ENCODE data around the gene PDE10A. TPM values are rescaled to one million over a fixed set of nuclear protein-coding genes. Genes with fewer than 3 reads are reported as not detected.

PDE10A gene
- total and polyA plus RNA-seq, 2 of the 4 experiments (the other 2 are of a cell fraction): 3.4 to 12.4 TPM

DNA sequence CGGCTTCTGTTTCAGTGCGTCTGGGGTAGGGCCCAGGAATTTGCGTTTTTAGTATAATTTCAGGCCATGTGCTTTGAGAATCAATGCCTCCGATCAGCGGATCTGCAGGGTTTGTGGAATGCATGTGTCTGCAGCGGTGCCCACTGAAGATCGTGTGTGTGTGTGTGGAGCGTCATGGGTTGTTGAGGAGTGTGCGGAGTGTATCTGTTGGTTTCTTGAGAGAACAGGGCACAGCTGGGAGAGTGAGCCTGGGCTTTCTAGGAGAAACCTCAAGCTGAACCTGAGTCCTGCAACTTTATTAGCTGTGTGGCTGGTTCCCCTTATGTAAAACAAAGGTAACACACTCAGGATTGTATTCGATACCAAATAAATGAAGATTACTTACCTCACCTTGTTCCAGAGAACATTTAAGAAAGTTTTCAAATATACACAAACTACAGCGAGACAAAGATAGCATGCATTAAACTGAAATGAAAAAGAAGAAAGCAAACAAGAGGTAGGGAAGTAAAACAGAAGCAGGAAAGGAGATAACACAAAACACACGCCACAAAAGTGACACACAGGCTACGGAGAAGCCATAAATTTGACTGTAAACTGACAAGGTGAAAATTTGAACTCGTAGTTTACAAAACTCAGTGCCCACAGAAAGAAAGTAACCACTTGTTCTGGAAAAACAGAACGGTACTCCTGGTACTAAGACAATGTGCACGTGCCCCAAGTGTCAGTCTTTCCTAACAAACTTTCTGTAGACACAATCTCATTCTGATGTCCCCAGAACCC is 28.8 kb downstream of the PDE10A start:
- dilution Hi-C loops (cut with HindIII; ENCODE audit: low sequenced_read_pairs, unreplicated experiment): no loop called here
- H2AK9ac ChIP-seq (replicated peaks; ENCODE audit: low read depth, low read length, poor library complexity): no peak overlapping the region
- H3K56ac ChIP-seq (ENCODE audit: extremely low read depth, insufficient read depth, low read length): no peak overlapping the region
- no peak overlapping the region for H4K91ac ChIP-seq (ENCODE audit: insufficient read depth, low read depth, low read length)
- H2AK5ac ChIP-seq (ENCODE audit: low read depth, low read length): 0 out of 2 replicates have a peak overlapping the region, but pooled peaks have one; percentile 38
- DNase-seq (no peak), ATAC-seq (ENCODE audit: low read depth) (no peak)
- H2BK20ac ChIP-seq (ENCODE audit: low read depth, low read length): no peak overlapping the region
- H3K4me2 ChIP-seq (ENCODE audit: low read depth, low read length): no peak overlapping the region
- H2BK15ac ChIP-seq (ENCODE audit: low read depth, low read length): no peak overlapping the region
- H3K14ac ChIP-seq (replicated peaks; ENCODE audit: low read depth, low read length): no peak overlapping the region
- no peak overlapping the region for H2AFZ ChIP-seq (replicated peaks; ENCODE audit: low read length, poor library complexity)
- no peak overlapping the region; the same call in 1 of the 2 replicates for H3K4ac ChIP-seq (ENCODE audit: low read depth, low read length)
- H3K27ac ChIP-seq (ENCODE audit: insufficient read depth, low read length): no peak overlapping the region
- peaks cover 19% of the 10 kb centered on the region for H3K4me1 ChIP-seq (ENCODE audit: control insufficient read depth, insufficient read depth, low read length)
- H2BK120ac ChIP-seq (ENCODE audit: low read depth, low read length): peak overlapping the region; percentile 14; the same call in 1 of the 2 replicates
- H3K9me3 ChIP-seq (ENCODE audit: control insufficient read depth, insufficient read depth, low read length): no peaks in the 10 kb centered on the region
- H3K36me3 ChIP-seq (ENCODE audit: control insufficient read depth, insufficient read depth, low read length): no peaks in the 10 kb centered on the region
- 91% methylated on average over 8 of the region's 16 CpGs; no CpG with 5 or more reads in 1 of the 2 experiments for WGBS, 2 experiments (ENCODE audit: extremely low coverage in 2 of 2, insufficient read length in 1 of 2)
- H3K79me1 ChIP-seq (ENCODE audit: low read depth in 1 of 2, low read length in 2 of 2): peaks cover 21 to 61% of the 10 kb centered on the region in 2 experiments
- POLR2A ChIA-PET (ENCODE audit: unreplicated experiment): no interaction called here
- H3K9me1 ChIP-seq (ENCODE audit: insufficient read depth, low read length): peaks cover 11% of the 10 kb centered on the region
- no peak overlapping the region for H3K9ac ChIP-seq (ENCODE audit: low read depth, low read length)
- BruUV-seq (replicated peaks): no TSS peak
- no peak overlapping the region for H3K23ac ChIP-seq (ENCODE audit: low read depth, low read length)
- peaks cover 10% of the 10 kb centered on the region; the same call in 1 of the 2 replicates for H4K20me1 ChIP-seq (ENCODE audit: insufficient read depth, low read length)
- H3K27me3 ChIP-seq (ENCODE audit: control insufficient read depth, insufficient read depth, low read length): no peaks in the 10 kb centered on the region
- no peak overlapping the region for H3K18ac ChIP-seq (ENCODE audit: low read depth, low read length)
- H4K5ac ChIP-seq (ENCODE audit: low read depth, low read length): no peak overlapping the region; the same call in 1 of the 2 replicates
- in situ Hi-C loops (cut with MboI; ENCODE audit: low sequenced_read_pairs): no loop called here
- intact Hi-C loops (cut with micrococcal nuclease): no loop called here
- no peak overlapping the region for H3K4me3 ChIP-seq (ENCODE audit: insufficient read depth, low read depth, low read length)
- H2BK5ac ChIP-seq (ENCODE audit: low read depth, low read length, poor library complexity, severe bottlenecking): no peak overlapping the region
- CTCF ChIA-PET: interaction anchor here (0.6 kb wide), 1 partner anchor 855 kb away, joined by 3 read pairs; no protein-coding TSS in a partner anchor
- no peak overlapping the region for H4K8ac ChIP-seq (ENCODE audit: low read depth in 2 of 2, low read length in 2 of 2)
- no peak for TF ChIP-seq NFE2L2 (IDR thresholded peaks at IDR 0.05; ENCODE audit: low read depth, low read length)
- TF ChIP-seq MAFK (IDR thresholded peaks at IDR 0.05; ENCODE audit: low read depth, low read length): no peak
- TF ChIP-seq MXI1 (IDR thresholded peaks at IDR 0.05; ENCODE audit: borderline replicate concordance, low read depth, low read length): no peak
- no peak for TF ChIP-seq FOS (IDR thresholded peaks at IDR 0.05; ENCODE audit: low read depth, low read length)
- TF ChIP-seq BHLHE40 (IDR thresholded peaks at IDR 0.05; ENCODE audit: low read depth, low read length): no peak
- TF ChIP-seq CTCF (conservative IDR thresholded peaks at IDR 0.05; ENCODE audit: low read depth, low read length): no peak
- no peak for TF ChIP-seq POLR2A (IDR thresholded peaks at IDR 0.05; ENCODE audit: low read depth, low read length)
- TF ChIP-seq, protein P1, sequence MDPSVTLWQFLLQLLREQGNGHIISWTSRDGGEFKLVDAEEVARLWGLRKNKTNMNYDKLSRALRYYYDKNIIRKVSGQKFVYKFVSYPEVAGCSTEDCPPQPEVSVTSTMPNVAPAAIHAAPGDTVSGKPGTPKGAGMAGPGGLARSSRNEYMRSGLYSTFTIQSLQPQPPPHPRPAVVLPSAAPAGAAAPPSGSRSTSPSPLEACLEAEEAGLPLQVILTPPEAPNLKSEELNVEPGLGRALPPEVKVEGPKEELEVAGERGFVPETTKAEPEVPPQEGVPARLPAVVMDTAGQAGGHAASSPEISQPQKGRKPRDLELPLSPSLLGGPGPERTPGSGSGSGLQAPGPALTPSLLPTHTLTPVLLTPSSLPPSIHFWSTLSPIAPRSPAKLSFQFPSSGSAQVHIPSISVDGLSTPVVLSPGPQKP (IDR thresholded peaks at IDR 0.05; ENCODE audit: borderline replicate concordance, low read depth, low read length): no peak
- TF ChIP-seq CHD1 (IDR thresholded peaks at IDR 0.05; ENCODE audit: low read depth, low read length): no peak
- TF ChIP-seq RFX5 (IDR thresholded peaks at IDR 0.05; ENCODE audit: low read depth, low read length): no peak
- TF ChIP-seq USF2 (IDR thresholded peaks at IDR 0.05; ENCODE audit: low read depth, low read length): no peak
- no peak for TF ChIP-seq CEBPB (IDR thresholded peaks at IDR 0.05; ENCODE audit: low read depth, low read length)
- TF ChIP-seq RCOR1 (IDR thresholded peaks at IDR 0.05; ENCODE audit: insufficient replicate concordance, low read length): no peak
- no peak for TF ChIP-seq MAZ (IDR thresholded peaks at IDR 0.05; ENCODE audit: borderline replicate concordance, low read depth, low read length)
- no peak for TF ChIP-seq RAD21 (IDR thresholded peaks at IDR 0.05; ENCODE audit: low read length)
